MCF 10A (cell line): Measurements from ENCODE around the gene HECW1. TPM values are rescaled to one million over a fixed set of nuclear protein-coding genes. Genes with fewer than 3 reads are reported as not detected.

Source experiments
- BruUV-seq: library from RNA; stranded (reverse); fragments of 400-500 nt; replicated peaks from 2 replicates; lab custom pipeline; 2021; lab: Mats Ljungman, UMichigan
- CTCF ChIA-PET: fragments of 300-600 bp; sonication (Branson Sonifier 250); formaldehyde crosslinking; extraction: SDS; loops from one replicate; lab custom pipeline; 2021; ENCODE audit warnings: antibody characterized with exemption, inconsistent platforms; lab: Yijun Ruan, JAX
- POLR2A ChIA-PET: fragments of 300-600, 350-650 bp; sonication (Branson Sonifier 250); formaldehyde crosslinking; extraction: SDS; loops from one replicate; lab custom pipeline; 2020; ENCODE audit warnings: antibody characterized with exemption, inconsistent platforms; lab: Yijun Ruan, JAX
- DNase-seq: peaks from one replicate; pipeline ENCODE4 v3.0.0-alpha.2; 2018; ENCODE audit not compliant: unreplicated experiment
- H3K27ac Mint-ChIP-seq: one replicate; pipeline ENCODE4 v1.8.0; 2022; ENCODE audit warnings: mild to moderate bottlenecking, low read depth, mixed read lengths; ENCODE audit not compliant: unreplicated experiment
- H3K27me3 Mint-ChIP-seq: one replicate; pipeline ENCODE4 v1.8.0; 2022; ENCODE audit warnings: mixed read lengths; ENCODE audit not compliant: insufficient read depth, unreplicated experiment
- H3K36me3 Mint-ChIP-seq: one replicate; pipeline ENCODE4 v1.8.0; 2022; ENCODE audit warnings: mild to moderate bottlenecking, moderate library complexity, mixed read lengths; ENCODE audit not compliant: insufficient read depth, unreplicated experiment
- H3K4me1 Mint-ChIP-seq: one replicate; pipeline ENCODE4 v1.8.0; 2022; ENCODE audit warnings: mixed read lengths; ENCODE audit not compliant: insufficient read depth, unreplicated experiment
- H3K4me3 Mint-ChIP-seq: one replicate; pipeline ENCODE4 v1.8.0; 2022; ENCODE audit warnings: mild to moderate bottlenecking, moderate library complexity, mixed read lengths; ENCODE audit not compliant: unreplicated experiment
- H3K9me3 Mint-ChIP-seq: one replicate; pipeline ENCODE4 v1.8.0; 2022; ENCODE audit warnings: mixed read lengths; ENCODE audit not compliant: unreplicated experiment
- intact Hi-C: fragments of 100-400 bp; cut with micrococcal nuclease; formaldehyde crosslinking; loops from 2 replicates; pipeline ENCODE4 v1.14.1; 2022
- total RNA-seq: library from RNA; stranded (reverse); gene quantifications from 2 replicates; pipeline ENCODE4 v1.2.3, GENCODE V29; 2022
- TF ChIP-seq, protein P1 (sequence below): fragments of 200-600 bp; IDR thresholded peaks from one replicate; pipeline ENCODE4 v1.8.0; 2022; ENCODE audit warnings: antibody characterized with exemption, mild to moderate bottlenecking; ENCODE audit not compliant: unreplicated experiment

HECW1 gene
- total RNA-seq, 1 experiment from 2014 or later, result not detected

DNA sequence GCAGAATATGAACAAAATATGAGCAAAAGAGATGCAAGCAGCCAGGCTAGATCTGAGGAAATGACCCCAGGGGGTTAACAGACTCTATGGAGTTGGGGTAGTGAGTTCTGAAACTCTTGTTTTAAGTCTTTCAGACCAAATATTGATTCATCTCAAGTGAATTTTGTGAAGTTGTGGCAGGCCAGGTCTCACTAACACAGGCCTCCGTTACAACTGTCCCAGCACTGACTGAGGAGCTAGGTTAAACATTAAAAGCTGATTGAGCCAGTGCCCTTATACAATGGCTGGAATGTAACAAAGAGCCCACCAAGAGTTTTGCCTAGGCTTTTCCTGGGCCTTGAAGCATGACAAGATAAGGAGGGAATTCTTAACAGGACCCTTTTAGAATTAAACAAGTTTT is 278.1 kb downstream of the HECW1 start:
- TF ChIP-seq, protein P1, sequence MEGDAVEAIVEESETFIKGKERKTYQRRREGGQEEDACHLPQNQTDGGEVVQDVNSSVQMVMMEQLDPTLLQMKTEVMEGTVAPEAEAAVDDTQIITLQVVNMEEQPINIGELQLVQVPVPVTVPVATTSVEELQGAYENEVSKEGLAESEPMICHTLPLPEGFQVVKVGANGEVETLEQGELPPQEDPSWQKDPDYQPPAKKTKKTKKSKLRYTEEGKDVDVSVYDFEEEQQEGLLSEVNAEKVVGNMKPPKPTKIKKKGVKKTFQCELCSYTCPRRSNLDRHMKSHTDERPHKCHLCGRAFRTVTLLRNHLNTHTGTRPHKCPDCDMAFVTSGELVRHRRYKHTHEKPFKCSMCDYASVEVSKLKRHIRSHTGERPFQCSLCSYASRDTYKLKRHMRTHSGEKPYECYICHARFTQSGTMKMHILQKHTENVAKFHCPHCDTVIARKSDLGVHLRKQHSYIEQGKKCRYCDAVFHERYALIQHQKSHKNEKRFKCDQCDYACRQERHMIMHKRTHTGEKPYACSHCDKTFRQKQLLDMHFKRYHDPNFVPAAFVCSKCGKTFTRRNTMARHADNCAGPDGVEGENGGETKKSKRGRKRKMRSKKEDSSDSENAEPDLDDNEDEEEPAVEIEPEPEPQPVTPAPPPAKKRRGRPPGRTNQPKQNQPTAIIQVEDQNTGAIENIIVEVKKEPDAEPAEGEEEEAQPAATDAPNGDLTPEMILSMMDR, result no peak
- Mint-ChIP-seq H3K27ac (no peak overlapping the region), H3K36me3 (peaks cover 5% of the 10 kb centered on the region), H3K27me3 (no peaks in the 10 kb centered on the region), H3K9me3 (no peaks in the 10 kb centered on the region), H3K4me3 (no peak overlapping the region), H3K4me1 (peaks cover 10% of the 10 kb centered on the region)
- POLR2A ChIA-PET, result no interaction called here
- no peak for DNase-seq
- CTCF ChIA-PET, result interaction anchor here (0.7 to 1.3 kb wide), 3 partner anchors 49 to 444 kb away, joined by 3 to 4 read pairs (median 3); no protein-coding TSS in a partner anchor
- no TSS peak for BruUV-seq
- intact Hi-C loops, result no loop called here

- intact Hi-C loops, result no loop called here
- ChIA-PET CTCF (interaction anchor here (1.1 kb wide), 1 partner anchor 443 kb away, joined by 3 read pairs; no protein-coding TSS in a partner anchor), POLR2A (interaction anchor here (0.6 to 1.1 kb wide), 2 partner anchors 181 to 213 kb away, joined by 3 read pairs; no protein-coding TSS in a partner anchor)
- Mint-ChIP-seq H3K9me3 (no peaks in the 10 kb centered on the region), H3K4me3 (no peak overlapping the region), H3K27ac (no peak overlapping the region), H3K36me3 (peaks cover 5% of the 10 kb centered on the region), H3K27me3 (no peaks in the 10 kb centered on the region), H3K4me1 (peaks cover 10% of the 10 kb centered on the region)
- DNase-seq, result no peak
- TF ChIP-seq, protein P1, result no peak
- BruUV-seq, result no TSS peak
Observed at GRCh38 chr7:43391518-43391917, 279.1 kb downstream of the HECW1 start.

GRCh38 chr7:43392638-43393330 is 280.3 kb downstream of the HECW1 start:
- CTCF ChIA-PET, result interaction anchor here (0.5 to 0.9 kb wide), 2 partner anchors 14 to 652 kb away, joined by 3 read pairs; no protein-coding TSS in a partner anchor
- TF ChIP-seq, protein P1, result no peak
- Mint-ChIP-seq H3K4me1 (peaks cover 10% of the 10 kb centered on the region), H3K27ac (no peak overlapping the region), H3K9me3 (peaks cover 7% of the 10 kb centered on the region), H3K36me3 (peaks cover 5% of the 10 kb centered on the region), H3K27me3 (no peaks in the 10 kb centered on the region), H3K4me3 (no peak overlapping the region)
- intact Hi-C loops, result no loop called here
- BruUV-seq, result no TSS peak
- no peak for DNase-seq
- POLR2A ChIA-PET, result interaction anchor here (1.1 kb wide), 1 partner anchor 180 kb away, joined by 3 read pairs; no protein-coding TSS in a partner anchor

- Mint-ChIP-seq H3K36me3 (peaks cover 5% of the 10 kb centered on the region), H3K9me3 (peaks cover 7% of the 10 kb centered on the region), H3K27me3 (no peaks in the 10 kb centered on the region), H3K4me1 (peaks cover 10% of the 10 kb centered on the region), H3K27ac (peak overlapping the region; percentile 78), H3K4me3 (no peak overlapping the region)
- intact Hi-C loops, result no loop called here
- no TSS peak for BruUV-seq
- peak; percentile 4 for DNase-seq
- CTCF ChIA-PET, result interaction anchor here (1.3 kb wide), 1 partner anchor 45 kb away, joined by 3 read pairs; no protein-coding TSS in a partner anchor
- TF ChIP-seq, protein P1, result no peak
- POLR2A ChIA-PET, result interaction anchor here (1.1 kb wide), 1 partner anchor 10 kb away, joined by 3 read pairs; no protein-coding TSS in a partner anchor
Observed at GRCh38 chr7:43394441-43395130, 282.1 kb downstream of the HECW1 start.
